Bronchial smooth muscle cell (primary cell): Measurements from ENCODE around the gene ST6GALNAC5. TPM values are rescaled to one million over a fixed set of nuclear protein-coding genes. Genes with fewer than 3 reads are reported as not detected.

ENCODE experiments used
- total RNA-seq: library from RNA; depleted of rRNA; stranded (reverse); fragments of >200 nt; gene quantifications from 2 replicates; pipeline ENCODE4 v1.2.1, GENCODE V29; 2014

The ST6GALNAC5 gene
- under 0.01 TPM in 1 of 2 replicates, not detected in the other for total RNA-seq

GRCh38 chr1:76867342-76868130 lies at the start of gene ST6GALNAC5:
ST6GALNAC5 (plus strand) TSS chr1:76867480.

